ENCODE measurements around the gene OR2T35. TPM values are rescaled to one million over a fixed set of nuclear protein-coding genes. Genes with fewer than 3 reads are reported as not detected.
"Not testable (repeated sequence)": the region's sequence is repeated elsewhere in the genome, so short reads cannot be mapped to it uniquely, and the experiment has no call there.

OR2T35 gene
- not detected for polyA plus RNA-seq (ENCODE audit: insufficient read length in 4 of 4)

- DNase-seq (ENCODE audit: low read depth in 4 of 4, low spot score in 3 of 4): not testable (repeated sequence)
These were observed at the start of gene OR2T35 for GRCh38 chr1:248645178-248645577. Gene OR2T35, minus strand, starts transcription at chr1:248645278. Its CDS starts 6,020 bp downstream, at chr1:248639258.

- no peak for DNase-seq (ENCODE audit: low read depth in 4 of 4, low spot score in 3 of 4)
These were observed 46.6 kb upstream of the OR2T35 start for GRCh38 chr1:248691567-248692155.

- DNase-seq (ENCODE audit: low read depth in 4 of 4, low spot score in 3 of 4): no peak
These were observed 43.6 kb upstream of the OR2T35 start for GRCh38 chr1:248688527-248689298.

GRCh38 chr1:248686815-248687214 lies 41.7 kb upstream of the OR2T35 start:
- no peak for DNase-seq (ENCODE audit: low read depth in 4 of 4, low spot score in 3 of 4)

- DNase-seq (ENCODE audit: low read depth in 4 of 4, low spot score in 3 of 4): no peak
These were observed 36.6 kb upstream of the OR2T35 start for GRCh38 chr1:248681651-248682050.

- no peak for DNase-seq (ENCODE audit: low read depth in 4 of 4, low spot score in 3 of 4)
These were observed 24.9 kb upstream of the OR2T35 start for GRCh38 chr1:248670003-248670402.

GRCh38 chr1:248663453-248664328 lies 18.6 kb upstream of the OR2T35 start:
- not testable (repeated sequence) for DNase-seq (ENCODE audit: low read depth in 4 of 4, low spot score in 3 of 4)

- DNase-seq (ENCODE audit: low read depth in 4 of 4, low spot score in 3 of 4): not testable (repeated sequence)
These were observed 11.7 kb upstream of the OR2T35 start for GRCh38 chr1:248656797-248657196.

GRCh38 chr1:248655354-248655753 lies 10.3 kb upstream of the OR2T35 start, which contains the start of gene OR2T27:
Gene OR2T27, minus strand, starts transcription at chr1:248655528. Its CDS starts 4,644 bp downstream, at chr1:248650884.
- not testable (repeated sequence) for DNase-seq (ENCODE audit: low read depth in 4 of 4, low spot score in 3 of 4)

GRCh38 chr1:248648770-248649536 lies 3.9 kb upstream of the OR2T35 start:
- DNase-seq (ENCODE audit: low read depth in 4 of 4, low spot score in 3 of 4): not testable (repeated sequence)

GRCh38 chr1:248642971-248643651 lies 2.0 kb downstream of the OR2T35 start:
- not testable (repeated sequence) for DNase-seq (ENCODE audit: low read depth in 4 of 4, low spot score in 3 of 4)

GRCh38 chr1:248641583-248641982 lies 3.5 kb downstream of the OR2T35 start:
- not testable (repeated sequence) for DNase-seq (ENCODE audit: low read depth in 4 of 4, low spot score in 3 of 4)

- DNase-seq (ENCODE audit: low read depth in 4 of 4, low spot score in 3 of 4): not testable (repeated sequence)
These were observed 4.2 kb downstream of the OR2T35 start for GRCh38 chr1:248640906-248641305.

- not testable (repeated sequence) for DNase-seq (ENCODE audit: low read depth in 4 of 4, low spot score in 3 of 4)
These were observed 5.4 kb downstream of the OR2T35 start for GRCh38 chr1:248639652-248640051.

GRCh38 chr1:248636612-248637011 lies 8.5 kb downstream of the OR2T35 start:
- not testable (repeated sequence) for DNase-seq (ENCODE audit: low read depth in 4 of 4, low spot score in 3 of 4)

GRCh38 chr1:248634991-248635390 lies 10.1 kb downstream of the OR2T35 start, which contains the start of gene OR2T11:
Gene OR2T11, minus strand, starts transcription at chr1:248635091. Its CDS starts 7,963 bp downstream, at chr1:248627128.
- not testable (repeated sequence) for DNase-seq (ENCODE audit: low read depth in 4 of 4, low spot score in 3 of 4)

GRCh38 chr1:248631354-248632008 lies 13.6 kb downstream of the OR2T35 start:
- no peak for DNase-seq (ENCODE audit: low read depth in 4 of 4, low spot score in 3 of 4)

- DNase-seq (ENCODE audit: low read depth in 4 of 4, low spot score in 3 of 4): no peak
These were observed 14.5 kb downstream of the OR2T35 start for GRCh38 chr1:248630551-248630950.
